Activated T-cell treated with anti-CD3 and anti-CD28 coated beads, Interleukin-2, amount 50 U/mL, for 72 hours (primary cell): ENCODE data around the gene MORN3. TPM values are rescaled to one million over a fixed set of nuclear protein-coding genes. Genes with fewer than 3 reads are reported as not detected.
"Not testable (repeated sequence)": the region's sequence is repeated elsewhere in the genome, so short reads cannot be mapped to it uniquely, and the experiment has no call there.

Source experiments
- ATAC-seq, 2 donors: fragments of 150-1000 bp; cut with Tn5 transposase; replicated peaks in 1 of 2; 2 replicates each; pipeline ENCODE4 v1.10.0; 2021; ENCODE audit warnings: moderate library complexity in 2 of 2, mild to moderate bottlenecking in 1 of 2
- DNase-seq, 2 donors: peaks; one replicate each; pipeline ENCODE4 v3.0.0; 2021 to 2022; ENCODE audit warnings: mixed read lengths in 1 of 2
- H3K27ac Mint-ChIP-seq: one replicate; pipeline ENCODE4 v1.8.0; 2022; ENCODE audit warnings: mild to moderate bottlenecking, moderate library complexity, mixed read lengths
- H3K27me3 Mint-ChIP-seq: one replicate; pipeline ENCODE4 v1.8.0; 2022; ENCODE audit warnings: low read depth, mixed read lengths
- H3K36me3 Mint-ChIP-seq, 2 donors: one replicate each; pipeline ENCODE4 v1.8.0; 2022; ENCODE audit warnings: mixed read lengths in 2 of 2, mild to moderate bottlenecking in 1 of 2; ENCODE audit not compliant: insufficient read depth in 2 of 2
- H3K4me1 Mint-ChIP-seq: one replicate; pipeline ENCODE4 v1.8.0; 2022; ENCODE audit warnings: low read depth, mixed read lengths
- H3K4me3 Mint-ChIP-seq, 2 donors: one replicate each; pipeline ENCODE4 v1.8.0; 2022; ENCODE audit warnings: mild to moderate bottlenecking in 2 of 2, mixed read lengths in 2 of 2, moderate library complexity in 2 of 2
- H3K9me3 Mint-ChIP-seq, 2 donors: one replicate each; pipeline ENCODE4 v1.8.0; 2022; ENCODE audit warnings: mixed read lengths in 2 of 2
- total RNA-seq, 2 donors: library from RNA; stranded (reverse); gene quantifications; one replicate each; pipeline ENCODE4 v1.2.3, GENCODE V29; 2022

MORN3 gene, protein sequence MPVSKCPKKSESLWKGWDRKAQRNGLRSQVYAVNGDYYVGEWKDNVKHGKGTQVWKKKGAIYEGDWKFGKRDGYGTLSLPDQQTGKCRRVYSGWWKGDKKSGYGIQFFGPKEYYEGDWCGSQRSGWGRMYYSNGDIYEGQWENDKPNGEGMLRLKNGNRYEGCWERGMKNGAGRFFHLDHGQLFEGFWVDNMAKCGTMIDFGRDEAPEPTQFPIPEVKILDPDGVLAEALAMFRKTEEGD
- total RNA-seq: 1 to 10 TPM; 2.4 to 3.2 TPM

DNA sequence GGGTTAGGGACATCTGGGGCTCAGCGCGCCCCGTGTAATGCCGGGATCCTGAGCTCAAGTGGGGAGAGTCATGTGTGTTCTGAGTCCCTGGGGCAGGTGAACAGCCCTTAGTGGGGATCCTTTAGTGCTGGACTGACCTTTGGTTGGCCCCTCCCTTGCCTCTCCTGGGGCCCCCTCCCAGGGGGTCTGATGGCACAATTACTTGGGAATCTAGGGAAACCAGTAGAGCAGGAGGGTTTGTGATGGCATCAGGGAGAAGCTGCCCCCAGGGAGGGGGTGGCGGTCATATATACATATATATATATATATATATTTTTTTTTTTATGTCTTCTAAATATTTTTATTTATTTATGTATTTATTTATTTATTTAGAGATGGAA lies at the start of gene MORN3:
MORN3 (minus strand) TSS at position 134 of the 380 bp plus-strand sequence. CDS start 171 bp downstream, outside the sequence.
- H3K36me3 Mint-ChIP-seq: peaks cover 0 to 3% of the 10 kb centered on the region in 2 donors
- no peaks in the 10 kb centered on the region for H3K27me3 Mint-ChIP-seq
- DNase-seq (no peak), ATAC-seq (no peak)
- H3K4me1 Mint-ChIP-seq: peaks cover 64% of the 10 kb centered on the region
- no peaks in the 10 kb centered on the region for H3K9me3 Mint-ChIP-seq
- no peak within 1 kb of the TSS for H3K27ac Mint-ChIP-seq
- no peak within 1 kb of the TSS for H3K4me3 Mint-ChIP-seq

DNA sequence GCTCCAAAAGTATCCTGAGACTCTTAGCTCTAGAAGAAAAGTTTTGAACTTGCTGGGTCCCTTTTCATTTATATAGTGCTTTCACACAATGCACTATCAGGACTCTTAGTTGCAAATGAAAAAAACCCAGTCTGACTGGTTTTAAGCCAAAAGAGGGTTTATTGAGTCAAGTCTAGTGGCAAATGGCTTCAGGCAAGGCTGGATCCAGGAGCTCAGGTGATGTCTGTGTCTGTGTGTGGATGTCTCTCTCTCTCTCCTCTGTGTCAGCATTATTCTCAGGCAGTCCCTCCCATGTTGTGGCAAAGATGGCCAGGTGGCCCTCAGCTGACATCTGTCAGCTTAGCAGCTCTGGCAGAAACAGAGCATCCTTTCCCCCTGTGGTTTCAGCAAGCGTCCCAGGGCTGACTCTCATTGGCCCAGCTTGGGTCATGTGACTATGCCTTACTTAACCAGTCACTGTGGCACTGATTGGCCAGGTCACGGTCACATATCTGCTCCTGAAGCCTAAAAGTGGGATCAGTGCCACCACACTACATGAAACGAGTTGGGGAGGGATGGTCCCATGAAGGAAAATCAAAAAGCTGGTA lies 49.3 kb upstream of the MORN3 start:
- ATAC-seq: no peak
- H3K4me1 Mint-ChIP-seq: peaks cover 26% of the 10 kb centered on the region
- no peak overlapping the region for H3K4me3 Mint-ChIP-seq
- H3K27me3 Mint-ChIP-seq: no peaks in the 10 kb centered on the region
- peaks cover 0 to 2% of the 10 kb centered on the region in 2 donors for H3K36me3 Mint-ChIP-seq
- no peak overlapping the region for H3K27ac Mint-ChIP-seq
- no peaks in the 10 kb centered on the region for H3K9me3 Mint-ChIP-seq
- DNase-seq: no peak

DNA sequence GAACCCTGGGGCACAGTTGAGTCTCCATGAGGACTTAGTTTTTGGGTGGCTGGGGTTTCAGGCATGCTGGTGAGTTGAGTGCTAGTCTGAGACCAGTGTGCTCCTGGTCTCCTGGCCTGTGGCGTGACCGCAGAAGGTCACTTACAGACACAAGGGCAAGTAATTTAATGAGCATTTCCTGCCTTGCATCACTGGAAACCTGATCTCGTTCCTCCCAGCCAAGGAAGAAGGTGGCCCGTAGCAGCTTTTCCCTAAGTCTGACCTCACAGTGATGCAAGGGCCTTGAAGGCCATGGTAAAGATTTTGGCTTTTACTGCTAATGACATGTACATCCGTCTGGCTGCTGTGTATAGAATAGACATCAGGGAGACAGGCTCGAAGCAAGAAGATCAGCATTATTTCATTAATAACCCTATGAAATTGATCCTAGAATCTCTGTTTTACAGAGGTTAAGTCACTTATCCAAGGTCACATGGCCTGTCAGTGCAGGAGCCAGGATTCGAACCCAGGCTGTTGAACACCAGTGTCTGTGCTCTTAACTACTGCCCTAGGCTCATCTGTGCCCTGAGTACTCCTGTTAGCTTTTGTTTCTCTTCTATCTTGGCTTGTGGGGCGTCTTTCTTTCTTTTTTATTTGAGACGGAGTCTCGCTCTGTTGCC lies 47.7 kb upstream of the MORN3 start:
- Mint-ChIP-seq H3K9me3 (no peaks in the 10 kb centered on the region), H3K27ac (no peak overlapping the region), H3K27me3 (no peaks in the 10 kb centered on the region), H3K4me3 (no peak overlapping the region), H3K4me1 (peaks cover 29% of the 10 kb centered on the region), H3K36me3 (no peaks in the 10 kb centered on the region)
- DNase-seq: no peak
- ATAC-seq: no peak

DNA sequence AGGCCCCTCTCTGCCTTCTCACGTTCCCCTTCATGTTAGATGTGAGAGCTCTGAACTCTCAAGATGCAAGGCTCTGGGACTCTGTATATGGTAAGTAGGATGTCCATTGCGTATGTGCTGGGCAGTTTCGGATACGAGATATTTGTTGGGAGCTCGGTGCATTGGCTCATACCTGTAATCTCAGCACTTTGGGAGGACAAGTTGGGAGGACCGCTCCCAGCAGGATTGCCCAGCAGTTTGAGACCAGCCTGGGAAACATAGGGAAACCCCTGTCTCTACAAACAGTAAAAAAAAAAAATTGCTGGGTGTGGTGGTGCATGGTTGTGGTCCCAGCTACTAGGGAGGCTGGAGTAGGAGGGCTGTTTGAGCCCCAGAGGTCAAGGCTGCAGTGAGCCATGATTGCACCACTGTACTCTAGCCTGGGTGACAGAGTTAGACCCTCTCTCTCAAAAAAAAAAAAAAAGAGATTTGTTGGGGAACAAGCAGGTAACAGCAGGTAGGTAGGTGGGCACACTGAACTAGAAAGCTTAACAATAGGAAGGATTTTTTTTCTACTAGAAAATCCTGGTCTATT lies 46.5 kb upstream of the MORN3 start:
- DNase-seq (no peak), ATAC-seq (no peak)
- Mint-ChIP-seq H3K4me1 (peaks cover 37% of the 10 kb centered on the region), H3K9me3 (no peaks in the 10 kb centered on the region), H3K36me3 (peaks cover 0 to 3% of the 10 kb centered on the region in 2 donors), H3K27ac (no peak overlapping the region), H3K4me3 (no peak overlapping the region), H3K27me3 (no peaks in the 10 kb centered on the region)

DNA sequence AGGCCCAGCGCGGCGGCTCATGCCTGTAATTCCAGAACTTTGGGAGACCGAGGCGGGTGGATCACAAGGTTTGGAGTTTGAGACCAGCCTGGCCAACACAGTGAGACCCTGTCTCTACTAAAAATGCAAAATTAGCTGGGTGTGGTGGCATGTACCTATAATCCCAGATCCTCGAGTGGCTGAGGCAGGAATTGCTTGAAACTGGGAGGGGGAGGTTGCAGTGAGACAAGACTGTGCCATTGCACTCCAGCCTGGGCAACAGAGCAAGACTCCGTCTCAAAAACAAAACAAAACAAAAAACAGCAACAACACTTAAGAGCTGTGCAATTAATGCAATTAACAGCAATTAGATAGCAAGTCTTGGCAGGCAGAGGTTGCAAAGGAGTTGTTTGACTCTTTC lies 45.6 kb upstream of the MORN3 start:
- H3K4me1 Mint-ChIP-seq: peaks cover 37% of the 10 kb centered on the region
- not testable (repeated sequence) for DNase-seq, ATAC-seq, H3K9me3 Mint-ChIP-seq, H3K27me3 Mint-ChIP-seq, H3K4me3 Mint-ChIP-seq, H3K36me3 Mint-ChIP-seq, H3K27ac Mint-ChIP-seq

DNA sequence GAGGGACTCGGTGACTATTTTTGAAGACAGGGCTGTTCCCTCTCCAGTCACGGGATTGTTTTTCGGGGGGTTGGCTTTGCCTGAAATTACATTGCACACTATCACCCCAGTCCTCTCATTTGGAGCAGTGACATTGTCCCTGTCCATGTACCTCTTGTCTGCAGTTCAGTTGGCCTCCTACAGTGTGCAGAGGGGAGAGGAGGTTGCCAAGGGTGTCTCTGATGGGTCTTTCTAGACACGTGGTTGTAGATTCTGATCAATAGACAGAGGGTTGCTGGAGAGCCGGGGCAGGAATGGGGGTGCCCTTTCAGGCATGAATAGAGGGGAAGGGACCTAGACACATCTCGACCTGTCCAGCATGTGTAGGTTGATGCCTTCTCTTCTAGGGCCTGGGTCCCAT lies 44.3 kb upstream of the MORN3 start:
- Mint-ChIP-seq H3K9me3 (no peaks in the 10 kb centered on the region), H3K4me3 (peak overlapping the region; percentile 87 to 99), H3K27me3 (no peaks in the 10 kb centered on the region), H3K4me1 (peaks cover 38% of the 10 kb centered on the region), H3K36me3 (peaks cover 0 to 3% of the 10 kb centered on the region in 2 donors), H3K27ac (no peak overlapping the region)
- no peak for ATAC-seq
- DNase-seq: no peak

DNA sequence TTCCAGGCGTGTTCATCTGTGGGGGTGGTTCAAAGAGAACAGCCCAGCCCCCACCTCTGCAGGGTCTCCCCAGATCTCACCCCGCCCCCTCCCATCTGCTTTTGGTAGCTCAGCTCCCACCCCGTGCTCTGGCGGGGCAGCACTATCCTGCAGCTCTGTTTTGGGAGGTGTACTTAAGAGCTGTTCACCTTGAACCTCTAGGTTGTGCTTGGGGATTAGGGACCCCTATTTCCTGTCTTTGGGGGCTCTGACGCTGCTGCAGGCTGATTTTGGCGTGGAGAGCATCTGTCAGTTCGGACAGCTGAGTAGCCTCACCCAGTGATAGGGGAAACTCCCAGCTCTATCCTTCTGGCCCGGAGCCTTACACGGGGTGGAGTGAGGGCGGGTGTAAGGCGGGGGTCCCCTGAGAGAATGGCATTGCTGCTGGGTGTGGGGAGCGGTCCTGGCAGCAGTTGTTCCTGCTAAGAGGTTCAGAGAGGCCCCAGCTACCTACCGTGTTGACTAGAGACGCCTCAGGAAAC lies 43.9 kb upstream of the MORN3 start:
- no peak for ATAC-seq
- Mint-ChIP-seq H3K9me3 (no peaks in the 10 kb centered on the region), H3K27me3 (no peaks in the 10 kb centered on the region), H3K4me3 (peak overlapping the region; percentile 87 to 99), H3K4me1 (peaks cover 37% of the 10 kb centered on the region), H3K27ac (peak overlapping the region; percentile 67), H3K36me3 (peaks cover 0 to 3% of the 10 kb centered on the region in 2 donors)
- no peak for DNase-seq

DNA sequence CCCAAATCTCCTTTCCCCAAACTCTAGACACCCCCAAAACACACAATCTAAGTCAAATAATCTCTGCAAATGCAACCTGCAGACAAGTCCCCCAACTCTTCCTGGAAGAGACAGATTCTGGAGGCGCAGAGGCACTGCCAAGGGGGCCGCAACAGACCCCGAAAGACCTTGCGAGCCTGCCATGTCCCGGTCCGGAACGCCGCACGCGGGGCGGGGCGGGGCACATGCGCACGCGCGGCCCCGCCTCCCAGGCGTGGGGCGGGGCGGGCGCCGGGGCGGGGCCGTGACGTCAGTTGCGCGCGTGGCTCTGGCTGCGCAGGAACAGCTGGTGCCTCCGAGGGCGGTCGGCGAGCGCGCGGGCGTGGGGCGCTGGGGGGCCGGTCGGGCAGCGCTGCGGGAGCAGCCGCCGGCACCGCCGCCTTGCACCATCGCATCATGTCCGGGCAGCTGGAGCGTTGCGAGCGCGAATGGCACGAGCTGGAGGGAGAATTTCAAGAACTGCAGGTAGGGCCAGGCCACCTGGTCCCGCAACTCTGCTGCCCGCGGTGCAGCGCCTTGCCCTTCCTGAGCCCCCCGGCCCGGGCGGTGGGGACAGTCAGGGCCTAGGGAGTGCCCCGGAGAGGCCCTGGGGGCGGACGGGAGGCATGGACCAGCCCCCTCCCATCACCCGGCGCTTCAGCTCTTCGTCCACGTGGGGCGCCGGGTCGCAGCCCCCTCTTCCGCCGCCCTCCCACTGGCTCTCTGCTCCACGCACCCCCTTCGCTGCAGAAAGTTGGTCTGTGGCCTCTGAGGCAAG lies 43.2 kb upstream of the MORN3 start, which contains the start of gene TMEM120B:
TMEM120B (plus strand) TSS at position 292 of the 796 bp plus-strand sequence; CDS start at position 436, 144 bp downstream.
- no peaks in the 10 kb centered on the region for H3K9me3 Mint-ChIP-seq
- H3K4me1 Mint-ChIP-seq: peaks cover 37% of the 10 kb centered on the region
- ATAC-seq: peak; percentile 94
- H3K36me3 Mint-ChIP-seq: peaks cover 0 to 3% of the 10 kb centered on the region in 2 donors
- peak within 1 kb of the TSS; percentile 87 to 99 for H3K4me3 Mint-ChIP-seq
- peak within 1 kb of the TSS; percentile 95 for H3K27ac Mint-ChIP-seq
- DNase-seq: peak; percentile 85 to 93
- H3K27me3 Mint-ChIP-seq: no peaks in the 10 kb centered on the region

DNA sequence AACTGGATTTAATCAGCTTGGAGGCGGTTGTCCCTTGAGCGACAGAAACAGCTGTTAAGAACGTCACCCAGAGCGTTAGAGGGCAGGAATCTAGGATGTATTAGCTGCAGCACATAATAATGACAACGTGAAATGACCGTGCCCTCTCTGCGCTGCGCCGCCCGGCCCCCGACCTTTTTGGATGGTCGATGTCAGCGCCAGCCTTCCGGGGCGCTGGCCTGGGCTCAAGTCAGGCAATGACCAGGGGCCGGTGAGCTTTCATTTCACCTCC lies 42.7 kb upstream of the MORN3 start:
- peak overlapping the region; percentile 87 to 99 for H3K4me3 Mint-ChIP-seq
- ATAC-seq: peak; percentile 39 to 41

DNA sequence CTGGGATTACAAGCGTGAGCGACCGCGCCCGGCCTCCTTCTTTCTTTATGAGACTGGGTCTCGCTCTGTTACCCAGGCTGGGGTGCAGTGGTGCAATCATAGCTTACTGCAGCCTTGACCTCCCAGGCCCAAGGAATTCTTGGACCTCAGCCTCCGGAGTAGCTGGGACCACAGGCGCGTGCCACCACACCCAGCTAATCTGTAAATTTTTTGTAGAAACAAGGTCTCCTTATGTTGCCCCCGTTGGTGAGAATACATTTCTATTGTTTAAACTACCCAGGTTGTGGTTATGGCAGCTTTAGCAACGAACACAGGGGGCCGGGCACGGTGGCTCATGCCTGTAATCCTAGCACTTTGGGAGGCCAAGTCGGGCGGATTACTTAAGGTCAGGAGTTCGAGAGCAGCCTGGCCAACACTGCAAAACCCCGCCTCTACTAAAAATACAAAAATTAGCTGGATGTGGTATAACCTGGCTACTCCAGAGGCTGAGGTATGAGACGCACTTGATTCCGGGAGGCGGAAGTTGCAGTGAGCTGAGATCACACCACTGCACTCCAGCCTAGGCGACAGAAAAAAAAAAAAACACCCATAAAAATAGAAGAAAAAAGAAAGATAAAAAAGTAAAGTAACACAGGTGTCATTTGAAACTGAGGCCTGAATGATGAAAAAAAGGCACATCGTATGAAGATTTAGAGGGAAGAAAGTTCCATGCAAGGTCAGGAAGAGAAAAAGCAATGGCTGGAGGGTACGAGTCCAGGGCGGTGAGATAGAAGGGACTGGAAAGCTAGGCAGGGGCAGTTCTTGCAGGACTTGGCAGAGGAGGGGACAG lies 42.1 kb upstream of the MORN3 start:
- Mint-ChIP-seq H3K4me1 (peaks cover 37% of the 10 kb centered on the region), H3K27me3 (no peaks in the 10 kb centered on the region), H3K9me3 (no peaks in the 10 kb centered on the region), H3K4me3 (peak overlapping the region; percentile 87 to 99), H3K36me3 (peaks cover 0 to 3% of the 10 kb centered on the region in 2 donors), H3K27ac (peak overlapping the region; percentile 95)
- ATAC-seq (no peak), DNase-seq (no peak)

More for the DNA sequence above, 42.7 kb upstream of the MORN3 start:
- H3K27ac Mint-ChIP-seq: peak overlapping the region; percentile 95
- DNase-seq: peak; percentile 17 to 25
- peaks cover 0 to 3% of the 10 kb centered on the region in 2 donors for H3K36me3 Mint-ChIP-seq
- no peaks in the 10 kb centered on the region for H3K9me3 Mint-ChIP-seq
- peaks cover 37% of the 10 kb centered on the region for H3K4me1 Mint-ChIP-seq
- H3K27me3 Mint-ChIP-seq: no peaks in the 10 kb centered on the region

DNA sequence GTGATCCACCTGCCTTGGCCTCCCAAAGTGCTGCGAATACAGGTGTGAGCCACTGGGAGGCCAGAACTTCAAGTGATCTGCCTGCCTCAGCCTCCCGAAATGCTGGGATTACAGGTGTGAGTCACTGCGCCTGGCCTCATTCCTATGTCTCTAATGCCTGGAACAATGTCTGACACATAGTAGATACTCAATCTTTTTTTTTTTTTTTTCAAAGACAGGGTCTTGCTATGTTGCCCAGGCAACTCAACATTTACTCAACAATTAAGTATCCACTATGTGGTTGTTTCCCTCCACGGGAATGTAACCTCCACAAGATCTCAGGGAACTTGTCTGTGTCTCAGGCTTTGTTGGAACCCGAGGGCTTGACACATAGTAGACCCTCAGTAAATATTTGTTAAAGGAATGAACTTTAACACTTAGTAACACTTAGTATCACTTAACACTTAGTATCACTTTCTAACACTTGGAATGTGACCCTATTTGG lies 40.1 kb upstream of the MORN3 start:
- DNase-seq (no peak), ATAC-seq (no peak)
- H3K4me3 Mint-ChIP-seq: no peak overlapping the region
- no peaks in the 10 kb centered on the region for H3K9me3 Mint-ChIP-seq
- no peak overlapping the region for H3K27ac Mint-ChIP-seq
- H3K4me1 Mint-ChIP-seq: peaks cover 22% of the 10 kb centered on the region
- no peaks in the 10 kb centered on the region for H3K27me3 Mint-ChIP-seq
- H3K36me3 Mint-ChIP-seq: peaks cover 0 to 3% of the 10 kb centered on the region in 2 donors

DNA sequence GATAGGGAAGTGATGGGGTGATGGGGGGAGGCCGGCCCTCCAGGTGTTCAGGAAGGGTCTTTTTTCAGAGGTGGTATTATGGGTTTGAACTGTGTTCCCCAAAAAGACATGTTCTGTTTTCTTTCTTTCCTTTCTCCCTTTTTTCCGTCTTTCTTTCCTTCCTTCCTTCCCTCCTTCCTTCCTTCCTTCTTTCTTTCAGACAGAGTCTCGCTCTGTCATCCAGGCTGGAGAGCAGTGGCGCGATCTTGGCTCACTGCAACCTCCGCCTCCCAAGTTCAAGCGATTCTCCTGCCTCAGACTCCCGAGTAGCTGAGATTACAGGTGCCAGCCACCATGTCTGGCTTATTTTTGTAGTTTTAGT lies 39.6 kb upstream of the MORN3 start:
- H3K27ac Mint-ChIP-seq, DNase-seq, H3K4me3 Mint-ChIP-seq, H3K27me3 Mint-ChIP-seq, H3K9me3 Mint-ChIP-seq, ATAC-seq, H3K36me3 Mint-ChIP-seq: not testable (repeated sequence)
- H3K4me1 Mint-ChIP-seq: peaks cover 21% of the 10 kb centered on the region
